ENCODE measurements around the gene KRTCAP2.
A peak's percentile ranks its signal among the peaks of the same experiment; 100 is the strongest.

The KRTCAP2 gene

GRCh38 chr1:155128755-155129473, 44.2 kb downstream of the KRTCAP2 start:
- no peak overlapping the region for H2AFZ ChIP-seq (ENCODE audit: low read length)
- no peaks in the 10 kb centered on the region for H4K20me1 ChIP-seq (ENCODE audit: insufficient read depth, low read length)
- no peaks in the 10 kb centered on the region for H3F3A ChIP-seq (ENCODE audit: insufficient read depth, low read length)
- no peaks in the 10 kb centered on the region for H3K36me3 ChIP-seq (replicated peaks; ENCODE audit: insufficient read depth, low read length)
- H3K9me3 ChIP-seq (replicated peaks; ENCODE audit: insufficient read depth, low read length), result no peaks in the 10 kb centered on the region
- H3K4me2 ChIP-seq (ENCODE audit: low read depth, low read length), result no peak overlapping the region
- peaks cover 74% of the 10 kb centered on the region for H3K27me3 ChIP-seq (replicated peaks; ENCODE audit: insufficient read depth, low read length)
- H3K9me2 ChIP-seq (replicated peaks; ENCODE audit: insufficient read depth, low read length), result no peaks in the 10 kb centered on the region
- no peak for TF ChIP-seq CTCF (IDR thresholded peaks at IDR 0.05; ENCODE audit: low read length)
- TF ChIP-seq EZH2 (optimal IDR thresholded peaks at IDR 0.05; ENCODE audit: low read depth, low read length), result no peak
- no peak for TF ChIP-seq EZH2phosphoT487 (IDR thresholded peaks at IDR 0.05; ENCODE audit: low read length)
- H3K27ac ChIP-seq (ENCODE audit: low read length), result no peak overlapping the region
- H3K4me3 ChIP-seq (ENCODE audit: low read length), result no peak overlapping the region
- no peak for DNase-seq
- no peak overlapping the region for H3K9ac ChIP-seq (ENCODE audit: low read length)
- peaks cover 5% of the 10 kb centered on the region; the same call in 1 of the 2 replicates for H3K4me1 ChIP-seq (ENCODE audit: low read length)
- H3K79me2 ChIP-seq (ENCODE audit: low read length), result no peaks in the 10 kb centered on the region

- Histone ChIP-seq H3K36me3 (replicated peaks; ENCODE audit: insufficient read depth, low read length) (no peaks in the 10 kb centered on the region), H3K9me2 (replicated peaks; ENCODE audit: insufficient read depth, low read length) (no peaks in the 10 kb centered on the region), H3K9me3 (replicated peaks; ENCODE audit: insufficient read depth, low read length) (no peaks in the 10 kb centered on the region), H4K20me1 (ENCODE audit: insufficient read depth, low read length) (no peaks in the 10 kb centered on the region), H2AFZ (ENCODE audit: low read length) (peak overlapping the region; percentile 52; the same call in 1 of the 2 replicates), H3K79me2 (ENCODE audit: low read length) (no peaks in the 10 kb centered on the region), H3K9ac (ENCODE audit: low read length) (no peak overlapping the region), H3K4me3 (ENCODE audit: low read length) (peak overlapping the region; percentile 44), H3K4me2 (ENCODE audit: low read depth, low read length) (peak overlapping the region; percentile 92), H3K27me3 (replicated peaks; ENCODE audit: insufficient read depth, low read length) (peaks cover 82% of the 10 kb centered on the region), H3F3A (ENCODE audit: insufficient read depth, low read length) (no peaks in the 10 kb centered on the region), H3K4me1 (ENCODE audit: low read length) (peaks cover 5% of the 10 kb centered on the region; the same call in 1 of the 2 replicates), H3K27ac (ENCODE audit: low read length) (no peak overlapping the region)
- no peak for DNase-seq
- TF ChIP-seq EZH2phosphoT487 (IDR thresholded peaks at IDR 0.05; ENCODE audit: low read length), result no peak; the same call in 1 of the 2 replicates
- peak; percentile 93 for TF ChIP-seq EZH2 (optimal IDR thresholded peaks at IDR 0.05; ENCODE audit: low read depth, low read length)
Observed at GRCh38 chr1:155127967-155128754, 44.9 kb downstream of the KRTCAP2 start.

- Histone ChIP-seq H3F3A (ENCODE audit: insufficient read depth, low read length) (no peaks in the 10 kb centered on the region), H2AFZ (ENCODE audit: low read length) (peak within 1 kb of the TSS; percentile 52), H3K9me3 (replicated peaks; ENCODE audit: insufficient read depth, low read length) (no peaks in the 10 kb centered on the region), H3K4me3 (ENCODE audit: low read length) (peak within 1 kb of the TSS; percentile 47), H4K20me1 (ENCODE audit: insufficient read depth, low read length) (no peaks in the 10 kb centered on the region), H3K4me2 (ENCODE audit: low read depth, low read length) (peak within 1 kb of the TSS; percentile 92), H3K4me1 (ENCODE audit: low read length) (peaks cover 5% of the 10 kb centered on the region; the same call in 1 of the 2 replicates), H3K9ac (ENCODE audit: low read length) (no peak within 1 kb of the TSS), H3K79me2 (ENCODE audit: low read length) (no peaks in the 10 kb centered on the region), H3K27me3 (replicated peaks; ENCODE audit: insufficient read depth, low read length) (peaks cover 90% of the 10 kb centered on the region), H3K36me3 (replicated peaks; ENCODE audit: insufficient read depth, low read length) (no peaks in the 10 kb centered on the region), H3K27ac (ENCODE audit: low read length) (no peak within 1 kb of the TSS), H3K9me2 (replicated peaks; ENCODE audit: insufficient read depth, low read length) (no peaks in the 10 kb centered on the region)
- TF ChIP-seq EZH2 (optimal IDR thresholded peaks at IDR 0.05; ENCODE audit: low read depth, low read length) (peak; percentile 99), CTCF (IDR thresholded peaks at IDR 0.05; ENCODE audit: low read length) (no peak), EZH2phosphoT487 (IDR thresholded peaks at IDR 0.05; ENCODE audit: low read length) (peak; percentile 96)
- DNase-seq, result peak; percentile 41
Observed at GRCh38 chr1:155127105-155127966, 45.8 kb downstream of the KRTCAP2 start, which contains the start of gene EFNA1. Gene EFNA1 (plus strand): TSS chr1:155127876. CDS start chr1:155127978, 102 bp downstream.
